ENCODE data around the gene PCBP3. TPM values are rescaled to one million over a fixed set of nuclear protein-coding genes. Genes with fewer than 3 reads are reported as not detected.

PCBP3 gene
- total RNA-seq, 1 donor from 2014 or later: 72.7 TPM

DNA sequence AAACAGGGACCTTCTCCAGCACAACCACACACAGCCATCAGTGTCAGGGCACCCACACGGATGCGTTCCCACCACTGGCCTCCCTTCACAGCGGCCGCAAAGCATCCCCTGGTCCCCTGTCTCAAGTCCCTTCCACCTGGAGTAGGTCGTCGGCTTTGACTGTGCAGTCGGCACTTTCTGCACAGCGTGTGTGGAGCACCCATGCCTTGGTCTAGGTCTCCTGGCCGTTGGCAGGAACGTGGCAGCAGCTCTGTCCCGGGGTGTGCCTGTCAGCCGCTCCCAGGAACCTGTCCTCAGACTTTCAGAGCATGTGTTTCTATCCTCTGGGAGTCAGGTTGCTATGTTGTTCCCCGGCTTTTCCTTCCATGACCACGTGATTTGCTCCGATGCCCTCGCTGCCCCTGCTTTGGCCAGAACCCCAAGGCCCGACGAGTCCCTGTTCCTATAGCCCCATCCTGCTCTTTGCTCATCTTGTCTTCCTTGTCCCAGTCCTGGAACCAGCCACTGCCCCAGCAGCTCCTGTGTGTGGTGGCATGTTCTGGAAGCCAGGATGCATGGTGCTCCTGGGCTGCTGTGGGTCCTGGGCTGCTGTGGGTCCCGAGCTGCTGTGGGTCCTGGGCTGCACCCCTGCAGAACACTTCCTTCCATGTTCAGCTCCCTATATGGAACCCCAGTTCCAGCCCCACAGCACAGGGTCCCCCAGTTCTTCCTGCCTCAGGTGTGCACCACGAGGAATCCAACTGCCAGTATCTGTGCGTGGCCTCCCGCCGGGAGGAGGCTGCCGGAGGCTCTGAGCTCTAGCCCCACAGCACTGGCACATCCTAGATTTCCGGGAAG is 253.9 kb downstream of the PCBP3 start:
- Mint-ChIP-seq H3K4me1 (ENCODE audit: low read depth, unreplicated experiment) (peaks cover 24% of the 10 kb centered on the region), H3K27ac (ENCODE audit: unreplicated experiment) (no peak overlapping the region), H3K27me3 (ENCODE audit: unreplicated experiment) (peaks cover 14% of the 10 kb centered on the region), H3K4me3 (ENCODE audit: unreplicated experiment) (no peak overlapping the region), H3K36me3 (ENCODE audit: unreplicated experiment) (peaks cover 6% of the 10 kb centered on the region), H3K9me3 (ENCODE audit: unreplicated experiment) (peaks cover 11% of the 10 kb centered on the region)
- no peak for TF ChIP-seq CTCF (IDR thresholded peaks at IDR 0.05; ENCODE audit: partially characterized antibody, unreplicated experiment)
- DNase-seq: no peak

DNA sequence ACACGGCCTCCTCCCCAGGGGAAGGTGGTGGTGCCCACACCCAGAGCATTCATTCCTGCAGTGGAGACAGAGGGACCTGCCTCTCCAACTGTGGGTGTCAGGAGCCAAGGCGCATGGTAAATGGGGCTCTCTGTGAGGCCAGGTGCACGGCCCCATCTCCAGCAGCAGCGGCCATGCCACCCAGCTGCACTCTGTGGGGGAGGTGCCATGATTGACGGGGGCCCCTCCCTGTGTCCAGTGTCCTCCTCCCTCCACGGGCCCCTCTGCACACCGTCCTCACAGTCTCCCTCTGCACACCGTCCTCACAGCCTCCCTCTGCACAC is 254.5 kb downstream of the PCBP3 start:
- H3K9me3 Mint-ChIP-seq (ENCODE audit: unreplicated experiment): peaks cover 11% of the 10 kb centered on the region
- H3K27me3 Mint-ChIP-seq (ENCODE audit: unreplicated experiment): peaks cover 11% of the 10 kb centered on the region
- peaks cover 6% of the 10 kb centered on the region for H3K36me3 Mint-ChIP-seq (ENCODE audit: unreplicated experiment)
- no peak for TF ChIP-seq CTCF (IDR thresholded peaks at IDR 0.05; ENCODE audit: partially characterized antibody, unreplicated experiment)
- no peak overlapping the region for H3K27ac Mint-ChIP-seq (ENCODE audit: unreplicated experiment)
- peaks cover 23% of the 10 kb centered on the region for H3K4me1 Mint-ChIP-seq (ENCODE audit: low read depth, unreplicated experiment)
- DNase-seq: no peak
- no peak overlapping the region for H3K4me3 Mint-ChIP-seq (ENCODE audit: unreplicated experiment)

GRCh38 chr21:45898781-45899180 is 255.3 kb downstream of the PCBP3 start:
- peaks cover 13% of the 10 kb centered on the region for H3K9me3 Mint-ChIP-seq (ENCODE audit: unreplicated experiment)

GRCh38 chr21:45899317-45900033 is 255.9 kb downstream of the PCBP3 start:
- H3K4me1 Mint-ChIP-seq (ENCODE audit: low read depth, unreplicated experiment): peaks cover 10% of the 10 kb centered on the region

More at GRCh38 chr21:45898781-45899180, 255.3 kb downstream of the PCBP3 start:
- no peak overlapping the region for H3K27ac Mint-ChIP-seq (ENCODE audit: unreplicated experiment)
- H3K27me3 Mint-ChIP-seq (ENCODE audit: unreplicated experiment): peaks cover 11% of the 10 kb centered on the region
- no peak for DNase-seq
- TF ChIP-seq CTCF (IDR thresholded peaks at IDR 0.05; ENCODE audit: partially characterized antibody, unreplicated experiment): no peak
- peaks cover 17% of the 10 kb centered on the region for H3K4me1 Mint-ChIP-seq (ENCODE audit: low read depth, unreplicated experiment)
- H3K36me3 Mint-ChIP-seq (ENCODE audit: unreplicated experiment): peaks cover 6% of the 10 kb centered on the region
- no peak overlapping the region for H3K4me3 Mint-ChIP-seq (ENCODE audit: unreplicated experiment)

More at GRCh38 chr21:45899317-45900033, 255.9 kb downstream of the PCBP3 start:
- no peak overlapping the region for H3K4me3 Mint-ChIP-seq (ENCODE audit: unreplicated experiment)
- H3K36me3 Mint-ChIP-seq (ENCODE audit: unreplicated experiment): peaks cover 10% of the 10 kb centered on the region
- peaks cover 9% of the 10 kb centered on the region for H3K9me3 Mint-ChIP-seq (ENCODE audit: unreplicated experiment)
- peaks cover 9% of the 10 kb centered on the region for H3K27me3 Mint-ChIP-seq (ENCODE audit: unreplicated experiment)
- no peak for DNase-seq
- H3K27ac Mint-ChIP-seq (ENCODE audit: unreplicated experiment): no peak overlapping the region
- no peak for TF ChIP-seq CTCF (IDR thresholded peaks at IDR 0.05; ENCODE audit: partially characterized antibody, unreplicated experiment)
